ENCODE results near the gene ACHE.

ACHE gene

GRCh38 chr7:100896732-100897608 lies 1.3 kb upstream of the ACHE start:
- DNase-seq (ENCODE audit: low spot score) = no peak

GRCh38 chr7:100895956-100896731 lies 456 bp upstream of the ACHE start:
- DNase-seq (ENCODE audit: low spot score) = peak; percentile 86

- peak; percentile 79 for DNase-seq (ENCODE audit: low spot score)
Measured at GRCh38 chr7:100894860-100895700, 608 bp downstream of the ACHE start.

DNA sequence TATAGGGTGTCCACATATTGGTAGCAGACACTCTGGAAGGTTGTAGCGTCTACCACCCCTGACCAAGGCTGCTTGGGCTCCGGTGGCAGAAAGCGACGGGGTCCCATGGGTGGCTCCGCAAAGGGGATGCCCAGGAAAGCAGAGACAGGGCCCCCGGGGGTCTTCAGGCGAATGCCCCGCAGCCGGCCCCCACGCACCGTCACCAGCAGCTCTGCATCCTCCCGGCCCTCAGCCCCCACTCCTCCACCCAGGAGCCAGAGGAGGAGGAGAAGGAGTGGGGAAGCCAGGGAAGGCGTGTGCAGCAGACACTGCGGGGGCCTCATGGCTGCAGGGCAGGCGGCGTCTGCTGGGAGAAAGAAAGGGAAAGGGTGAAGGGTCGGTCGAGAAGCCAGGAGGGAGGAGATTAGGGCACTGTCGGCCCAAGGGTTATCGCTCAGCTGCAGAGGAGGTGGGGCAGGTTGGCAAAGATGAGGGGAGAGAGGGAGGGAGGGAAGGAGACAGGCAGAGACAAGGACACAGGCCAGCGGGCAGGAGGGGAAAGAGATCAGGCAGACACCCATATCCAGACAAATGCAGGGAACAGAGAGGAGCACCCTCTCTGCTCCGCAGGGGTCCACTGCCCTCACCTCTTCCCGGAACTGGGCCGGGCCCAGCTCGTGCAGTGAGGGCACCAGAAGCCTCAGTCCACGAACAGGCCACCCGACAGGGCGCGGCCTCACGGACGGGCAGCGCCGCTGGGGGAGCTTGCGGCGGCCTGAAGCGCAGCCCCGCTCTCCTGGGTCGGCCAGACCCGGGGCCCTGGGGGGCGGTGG lies 1.6 kb downstream of the ACHE start:
- no peak for DNase-seq (ENCODE audit: low spot score)

DNA sequence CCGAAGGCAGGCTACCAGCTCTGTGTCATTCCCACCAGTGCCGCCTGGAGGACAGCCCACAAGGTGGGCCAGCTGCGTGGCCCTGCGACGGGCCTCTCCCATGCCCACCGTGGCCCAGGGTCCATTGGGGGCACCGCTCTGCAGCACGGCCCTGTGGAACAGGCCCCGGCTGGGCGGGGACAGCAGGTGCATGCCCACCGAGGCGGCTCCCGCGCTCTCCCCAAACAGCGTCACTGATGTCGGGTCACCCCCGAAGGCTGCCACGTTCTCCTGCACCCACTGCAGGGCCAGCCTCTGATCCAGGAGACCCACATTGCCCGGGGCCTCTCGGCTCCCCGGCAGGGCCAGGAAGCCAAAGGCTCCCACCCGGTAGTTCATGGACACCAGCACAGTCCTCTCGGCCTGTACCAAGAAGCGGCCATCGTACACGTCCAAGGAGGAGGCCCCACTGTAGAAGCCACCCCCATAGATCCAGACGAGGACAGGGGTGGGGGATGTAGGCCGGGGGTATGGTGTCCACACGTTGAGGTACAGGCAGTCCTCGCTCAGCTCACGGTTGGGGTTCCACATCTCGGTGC lies 2.3 kb downstream of the ACHE start:
- DNase-seq (ENCODE audit: low spot score) = no peak

GRCh38 chr7:100892364-100893317 lies 3.0 kb downstream of the ACHE start:
- DNase-seq (ENCODE audit: low spot score) = no peak

DNA sequence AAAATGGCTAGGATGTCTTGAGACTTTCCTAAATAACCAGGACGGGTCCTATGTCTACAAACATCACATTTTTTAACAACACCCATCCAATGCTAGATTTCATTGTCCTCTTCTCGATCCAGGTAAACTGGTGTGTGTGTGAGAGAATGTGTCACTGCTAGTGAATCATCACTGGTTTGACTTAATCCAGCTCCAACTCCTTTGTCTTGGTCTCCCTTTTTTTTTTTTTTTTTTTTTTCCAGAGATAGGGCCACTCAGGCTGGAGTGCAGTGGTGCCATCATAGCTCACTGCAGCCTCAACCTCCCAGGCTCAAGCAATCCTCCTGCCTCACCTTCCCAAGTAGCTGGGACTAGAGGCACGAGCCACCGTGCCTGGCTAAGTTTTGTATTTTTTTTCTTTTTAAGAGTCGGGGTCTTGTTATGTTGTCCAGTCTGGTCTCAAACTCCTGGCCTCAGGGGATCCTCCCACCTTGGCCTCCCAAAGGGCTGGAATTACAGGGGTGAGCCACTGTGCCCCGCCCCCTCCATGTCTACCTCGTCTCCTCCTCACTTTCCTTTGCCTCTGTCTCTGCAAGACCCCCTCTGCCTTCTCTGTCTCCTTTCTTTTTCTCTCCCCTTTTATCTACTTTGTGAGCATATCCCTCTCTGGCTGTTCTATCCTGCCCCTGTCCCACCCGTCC lies 4.0 kb downstream of the ACHE start:
- DNase-seq (ENCODE audit: low spot score) = no peak

DNA sequence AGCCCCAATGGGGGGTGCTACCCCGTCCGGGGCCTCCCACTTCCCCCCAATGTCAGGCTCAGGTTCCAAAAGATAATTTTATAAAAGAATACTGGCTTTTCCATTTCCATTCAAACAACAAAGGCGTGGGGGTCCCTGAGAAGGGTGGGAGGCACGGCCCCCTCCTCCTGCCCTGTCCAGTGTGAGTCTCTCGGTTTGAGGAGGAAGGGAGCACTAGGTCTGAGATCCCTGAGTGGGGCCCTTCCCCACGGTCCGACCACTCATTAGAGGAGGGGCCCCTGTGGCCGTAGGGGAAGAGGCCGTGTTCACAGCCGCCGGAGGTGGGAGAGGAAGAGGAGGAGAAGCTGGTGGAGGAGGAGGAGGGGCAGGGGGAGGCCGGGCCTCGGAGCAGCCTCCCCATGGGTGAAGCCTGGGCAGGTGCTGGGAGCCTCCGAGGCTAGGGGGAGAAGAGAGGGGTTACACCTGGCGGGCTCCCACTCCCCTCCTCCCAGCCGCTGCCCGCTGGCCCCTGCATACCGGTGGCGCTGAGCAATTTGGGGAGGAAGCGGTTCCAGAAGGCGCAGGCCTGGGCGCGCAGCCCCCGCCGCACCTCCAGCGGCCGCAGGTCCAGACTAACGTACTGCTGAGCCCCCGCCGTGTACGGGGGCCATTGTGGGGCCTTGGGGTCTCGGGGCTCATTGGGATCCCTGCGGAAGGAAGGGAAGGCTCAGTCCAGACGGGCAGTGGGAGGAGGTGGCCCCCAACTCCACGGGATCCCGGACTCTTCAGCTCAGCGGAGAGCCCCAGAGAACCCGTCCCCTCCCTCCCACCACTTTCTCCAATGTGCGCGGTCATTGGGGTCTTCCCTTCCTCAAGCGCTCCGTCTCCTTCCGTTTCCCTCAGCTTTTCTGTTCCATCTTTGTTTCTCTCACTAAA lies 4.8 kb downstream of the ACHE start:
- no peak for DNase-seq (ENCODE audit: low spot score)

DNA sequence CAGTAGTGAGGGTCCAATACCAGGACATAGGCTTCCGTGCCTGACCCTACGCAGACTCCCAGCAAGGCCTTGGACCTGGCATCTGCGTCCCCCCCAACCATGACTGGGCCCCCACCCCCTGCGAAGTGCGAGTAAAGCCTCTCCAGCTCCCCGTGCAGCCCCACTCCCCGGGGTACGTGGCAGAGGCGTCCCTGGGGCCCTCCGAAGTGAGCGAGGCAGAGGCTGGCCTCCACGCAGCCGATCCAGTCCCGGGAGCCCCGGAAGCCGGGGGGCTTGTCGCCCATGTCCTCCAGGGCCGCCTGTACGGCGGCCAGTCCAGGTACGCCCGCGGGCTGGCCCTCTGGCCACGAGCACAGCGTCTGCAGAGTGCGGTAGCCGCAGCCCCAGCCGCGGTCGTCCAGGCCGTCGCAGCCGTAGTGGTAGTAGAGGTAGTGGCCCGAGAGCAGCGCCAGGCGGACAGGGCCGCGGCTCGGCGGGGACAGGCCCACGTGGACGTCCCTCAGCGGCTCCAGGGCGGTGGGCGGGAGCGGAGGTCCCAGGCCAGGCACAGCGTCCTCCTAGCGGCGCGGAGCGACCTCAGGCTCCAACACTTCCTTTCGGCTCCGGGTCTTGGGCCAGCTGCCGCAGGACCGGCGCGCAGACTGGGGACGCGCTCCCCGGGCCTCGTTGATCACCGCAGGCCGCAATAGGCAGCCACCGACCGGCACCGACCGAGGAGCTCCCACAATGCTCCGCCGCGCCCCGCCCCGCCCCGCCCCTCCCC lies 6.5 kb downstream of the ACHE start, which contains the start of gene UFSP1:
Gene UFSP1 (minus strand): TSS at position 728 of the 763 bp plus-strand sequence. CDS start 444 bp downstream, at position 284.
- peak; percentile 68 for DNase-seq (ENCODE audit: low spot score)

DNA sequence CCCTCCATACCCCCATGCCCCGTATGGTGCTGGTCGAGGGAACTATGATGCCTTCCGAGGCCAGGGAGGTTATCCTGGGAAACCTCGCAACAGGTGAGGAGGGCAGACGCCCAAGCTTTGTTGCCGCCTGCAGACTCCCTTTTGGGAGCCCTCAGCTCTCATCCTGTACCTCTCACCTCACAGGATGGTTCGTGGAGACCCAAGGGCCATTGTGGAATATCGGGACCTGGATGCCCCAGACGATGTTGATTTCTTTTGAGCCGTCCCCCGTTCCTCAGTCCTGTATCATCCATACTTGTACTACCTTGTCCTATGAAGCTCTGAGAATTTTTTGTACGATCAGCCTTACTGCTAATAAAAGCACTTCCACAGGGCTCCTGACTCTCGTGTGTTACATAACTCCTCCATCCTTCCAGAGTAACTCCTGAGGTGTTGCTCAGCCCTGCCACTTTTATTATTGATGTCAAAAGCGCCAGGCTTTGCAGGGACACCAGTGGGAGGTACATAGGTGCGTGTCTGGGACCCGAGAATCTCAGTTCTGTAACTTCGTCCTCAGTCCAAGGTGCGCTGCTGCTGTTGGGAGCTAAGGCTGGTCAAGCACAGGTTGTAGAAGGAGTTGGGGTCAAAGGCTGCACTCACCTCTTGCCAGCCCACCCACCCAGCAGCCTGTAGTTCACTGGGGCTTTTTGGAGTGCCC lies 7.2 kb downstream of the ACHE start:
- DNase-seq (ENCODE audit: low spot score) = no peak

GRCh38 chr7:100887516-100888290 lies 8.0 kb downstream of the ACHE start:
- DNase-seq (ENCODE audit: low spot score) = peak; percentile 10

- DNase-seq (ENCODE audit: low spot score) = peak; percentile 8
Measured at GRCh38 chr7:100886936-100887515, 8.7 kb downstream of the ACHE start.

DNA sequence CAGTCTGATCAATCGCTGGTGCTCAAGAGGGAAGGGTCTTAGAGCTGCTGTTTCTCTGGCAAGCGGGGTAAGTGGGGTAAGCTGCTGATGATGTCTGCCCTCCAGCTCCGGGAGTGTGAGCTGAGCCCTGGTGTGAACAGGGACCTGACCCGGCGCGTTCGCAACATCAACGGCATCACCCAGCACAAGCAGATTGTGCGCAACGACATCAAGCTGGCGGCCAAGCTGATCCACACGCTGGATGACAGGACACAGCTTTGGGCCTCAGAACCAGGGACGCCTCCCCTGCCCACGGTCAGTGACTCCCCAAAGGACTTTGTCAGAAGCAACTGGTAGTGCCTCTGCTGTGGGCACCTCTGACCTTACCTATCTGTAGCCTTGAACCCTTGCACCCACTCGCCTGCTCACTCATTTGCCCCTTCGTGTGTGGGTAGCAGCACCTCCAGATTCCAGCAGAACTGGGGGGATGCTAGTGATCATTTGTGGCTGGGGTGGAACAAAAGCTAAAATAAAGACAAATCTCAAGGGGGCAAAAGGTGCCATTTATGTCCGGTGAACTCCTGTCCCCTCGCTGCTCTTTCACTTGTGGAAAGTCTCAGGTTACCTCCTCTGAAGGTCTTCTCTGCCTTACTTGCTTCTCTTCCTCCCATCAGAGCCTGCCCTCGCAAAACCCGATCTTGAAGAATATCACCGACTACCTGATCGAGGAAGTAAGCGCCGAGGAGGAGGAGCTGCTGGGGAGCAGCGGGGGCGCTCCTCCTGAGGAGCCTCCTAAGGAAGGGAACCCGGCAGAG lies 9.3 kb downstream of the ACHE start:
- peak; percentile 8 for DNase-seq (ENCODE audit: low spot score)

GRCh38 chr7:100885440-100886141 lies 10.1 kb downstream of the ACHE start:
- no peak for DNase-seq (ENCODE audit: low spot score)

Measured in HuH-7 (cell line).